H54 (cell line): ENCODE data around the gene INO80E.
"Not testable (repeated sequence)": the region's sequence is repeated elsewhere in the genome, so short reads cannot be mapped to it uniquely, and the experiment has no call there.

Experiments
- DNase-seq: peaks from one replicate; pipeline ENCODE4 v3.0.0; 2011; ENCODE audit warnings: low spot score, mixed read lengths; ENCODE audit not compliant: insufficient read length
- FAIRE-seq: peaks from 3 replicates; lab custom pipeline; 2011; peaks lifted over from hg19 to GRCh38; lab: Jason Lieb, UNC
- POLR2A ChIP-seq: IDR thresholded peaks from 2 replicates; pipeline ENCODE4 v1.6.1; 2011; ENCODE audit warnings: low read depth, mild to moderate bottlenecking, low read length

INO80E gene

GRCh38 chr16:30004811-30005242, 8.8 kb downstream of the INO80E start:
- no peak for DNase-seq
- no peak for TF ChIP-seq POLR2A

GRCh38 chr16:30005341-30006094, 9.5 kb downstream of the INO80E start:
- DNase-seq (no peak), FAIRE-seq (no peak)
- TF ChIP-seq POLR2A: no peak

More at GRCh38 chr16:30004811-30005242, 8.8 kb downstream of the INO80E start:
- FAIRE-seq: no peak

- no peak for TF ChIP-seq POLR2A
- DNase-seq: no peak
- FAIRE-seq: no peak
Observed at GRCh38 chr16:30006095-30006473, 10.0 kb downstream of the INO80E start.

GRCh38 chr16:30006659-30007377, 10.8 kb downstream of the INO80E start:
- no peak for DNase-seq
- FAIRE-seq: no peak
- no peak for TF ChIP-seq POLR2A

- TF ChIP-seq POLR2A: no peak
- FAIRE-seq (no peak), DNase-seq (no peak)
Observed at GRCh38 chr16:30007378-30007895, 11.4 kb downstream of the INO80E start.

- TF ChIP-seq POLR2A: no peak
- DNase-seq (no peak), FAIRE-seq (no peak)
Observed at GRCh38 chr16:30009085-30009862, 13.2 kb downstream of the INO80E start.

- DNase-seq (no peak), FAIRE-seq (no peak)
- TF ChIP-seq POLR2A: no peak
Observed at GRCh38 chr16:30009990-30010843, 14.2 kb downstream of the INO80E start.

GRCh38 chr16:30010844-30011713, 15.0 kb downstream of the INO80E start, which contains the start of gene DOC2A:
TSS of gene DOC2A (minus strand) at chr16:30011027. CDS start at chr16:30010222, 805 bp downstream.
- FAIRE-seq: no peak
- no peak for TF ChIP-seq POLR2A

GRCh38 chr16:30011714-30012504, 15.9 kb downstream of the INO80E start:
- FAIRE-seq: no peak
- TF ChIP-seq POLR2A: no peak
- no peak for DNase-seq

More at GRCh38 chr16:30010844-30011713, 15.0 kb downstream of the INO80E start, which contains the start of gene DOC2A:
- DNase-seq: no peak

GRCh38 chr16:30012598-30012997, 16.6 kb downstream of the INO80E start:
- FAIRE-seq, DNase-seq: not testable (repeated sequence)

GRCh38 chr16:30015450-30015849, 19.4 kb downstream of the INO80E start:
- not testable (repeated sequence) for DNase-seq, FAIRE-seq
